GM21447 (cell line): Measurements from ENCODE around the gene EXOC1L.

Experiments used
- ATAC-seq: cut with Tn5 transposase; IDR thresholded peaks from one replicate; pipeline ENCODE4 v1.9.1; 2021; ENCODE audit not compliant: unreplicated experiment

EXOC1L gene

GRCh38 chr4:55819634-55820033 lies at the start of gene EXOC1L:
Gene EXOC1L, plus strand, starts transcription at chr4:55819790. Its CDS starts 237 bp downstream, at chr4:55820027.
- no peak for ATAC-seq

GRCh38 chr4:55770662-55771061 lies 48.9 kb upstream of the EXOC1L start:
- ATAC-seq: no peak

- no peak for ATAC-seq
Measured at GRCh38 chr4:55781341-55781740, 38.2 kb upstream of the EXOC1L start.

- no peak for ATAC-seq
Measured at GRCh38 chr4:55781812-55782211, 37.8 kb upstream of the EXOC1L start.

- no peak for ATAC-seq
Measured at GRCh38 chr4:55783584-55783983, 36.0 kb upstream of the EXOC1L start.

- no peak for ATAC-seq
Measured at GRCh38 chr4:55784747-55785146, 34.8 kb upstream of the EXOC1L start.

- no peak for ATAC-seq
Measured at GRCh38 chr4:55791666-55792065, 27.9 kb upstream of the EXOC1L start.

GRCh38 chr4:55793479-55793878 lies 26.1 kb upstream of the EXOC1L start:
- no peak for ATAC-seq

GRCh38 chr4:55794053-55794452 lies 25.5 kb upstream of the EXOC1L start:
- no peak for ATAC-seq

- ATAC-seq: no peak
Measured at GRCh38 chr4:55795341-55795740, 24.2 kb upstream of the EXOC1L start.

GRCh38 chr4:55801498-55801897 lies 18.1 kb upstream of the EXOC1L start:
- no peak for ATAC-seq

- ATAC-seq: no peak
Measured at GRCh38 chr4:55807556-55807955, 12.0 kb upstream of the EXOC1L start.

- ATAC-seq: no peak
Measured at GRCh38 chr4:55808186-55808585, 11.4 kb upstream of the EXOC1L start.

- no peak for ATAC-seq
Measured at GRCh38 chr4:55808632-55809031, 11.0 kb upstream of the EXOC1L start.

- no peak for ATAC-seq
Measured at GRCh38 chr4:55817691-55818090, 1.9 kb upstream of the EXOC1L start.

- no peak for ATAC-seq
Measured at GRCh38 chr4:55820279-55820678, 689 bp downstream of the EXOC1L start.

- no peak for ATAC-seq
Measured at GRCh38 chr4:55822329-55822728, 2.7 kb downstream of the EXOC1L start.

- ATAC-seq: no peak
Measured at GRCh38 chr4:55824865-55825264, 5.3 kb downstream of the EXOC1L start.

- no peak for ATAC-seq
Measured at GRCh38 chr4:55826986-55827385, 7.4 kb downstream of the EXOC1L start.

GRCh38 chr4:55827582-55827981 lies 8.0 kb downstream of the EXOC1L start:
- no peak for ATAC-seq

GRCh38 chr4:55830048-55830447 lies 10.5 kb downstream of the EXOC1L start:
- ATAC-seq: no peak

GRCh38 chr4:55830716-55831115 lies 11.1 kb downstream of the EXOC1L start:
- ATAC-seq: no peak

GRCh38 chr4:55834086-55834795 lies 14.7 kb downstream of the EXOC1L start:
- no peak for ATAC-seq
